ENCODE results near the gene PTPN12.

Gene PTPN12

DNA sequence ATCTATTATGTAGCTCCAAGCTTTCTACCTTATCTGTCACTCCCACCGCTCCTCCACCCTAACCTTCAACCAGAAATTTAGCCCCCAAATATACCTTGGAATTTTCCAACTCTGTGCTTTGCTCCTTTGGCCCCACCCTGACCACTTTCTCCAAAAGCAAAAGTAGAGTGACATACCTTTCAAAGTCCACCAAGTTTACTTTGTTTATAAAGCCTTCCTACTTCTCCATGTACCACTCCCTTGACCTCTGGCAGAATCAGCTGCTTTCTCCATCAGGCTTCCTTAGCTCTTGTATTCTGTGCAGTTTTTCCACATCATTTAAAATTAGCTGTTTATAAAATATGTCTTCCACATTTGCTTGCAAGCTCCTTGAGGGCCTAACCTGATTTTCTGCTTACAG is 118.3 kb downstream of the PTPN12 start:
- Mint-ChIP-seq H3K36me3 (ENCODE audit: low read depth) (no peaks in the 10 kb centered on the region), H3K27ac (no peak overlapping the region), H3K27me3 (no peaks in the 10 kb centered on the region), H3K4me1 (ENCODE audit: low read depth) (no peaks in the 10 kb centered on the region), H3K9me3 (no peaks in the 10 kb centered on the region), H3K4me3 (no peak overlapping the region)

DNA sequence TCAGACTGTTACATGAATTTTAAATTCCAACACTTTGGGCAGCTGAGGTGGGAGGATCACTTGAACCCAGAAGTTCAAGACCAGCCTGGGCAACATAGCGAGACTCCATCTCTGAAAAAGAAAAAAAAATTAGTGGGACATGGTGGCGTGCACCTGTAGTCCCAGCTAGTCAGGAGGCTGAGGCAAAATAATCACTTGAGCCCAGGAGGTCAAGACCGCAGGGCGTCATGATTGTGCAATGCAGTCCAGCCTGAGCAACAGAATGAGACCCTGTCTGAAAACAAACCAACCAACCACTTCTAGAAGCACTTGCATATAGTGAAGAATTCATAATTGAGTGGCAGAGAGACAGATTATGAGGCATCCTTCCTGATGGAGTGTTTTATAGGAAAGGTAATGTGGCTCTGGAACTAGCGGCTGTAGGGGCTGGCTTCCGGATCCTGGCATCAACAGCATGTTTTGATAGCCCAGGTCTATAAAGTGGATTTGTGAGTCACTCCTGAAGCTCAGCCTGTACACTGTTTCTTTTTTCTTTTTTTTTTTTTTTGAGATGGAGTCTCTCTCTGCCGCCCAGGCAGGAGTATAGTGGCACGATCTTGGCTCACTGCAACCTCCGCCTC is 118.9 kb downstream of the PTPN12 start:
- Mint-ChIP-seq H3K9me3 (no peaks in the 10 kb centered on the region), H3K27me3 (no peaks in the 10 kb centered on the region), H3K4me3 (no peak overlapping the region), H3K36me3 (ENCODE audit: low read depth) (no peaks in the 10 kb centered on the region), H3K27ac (no peak overlapping the region), H3K4me1 (ENCODE audit: low read depth) (no peaks in the 10 kb centered on the region)

DNA sequence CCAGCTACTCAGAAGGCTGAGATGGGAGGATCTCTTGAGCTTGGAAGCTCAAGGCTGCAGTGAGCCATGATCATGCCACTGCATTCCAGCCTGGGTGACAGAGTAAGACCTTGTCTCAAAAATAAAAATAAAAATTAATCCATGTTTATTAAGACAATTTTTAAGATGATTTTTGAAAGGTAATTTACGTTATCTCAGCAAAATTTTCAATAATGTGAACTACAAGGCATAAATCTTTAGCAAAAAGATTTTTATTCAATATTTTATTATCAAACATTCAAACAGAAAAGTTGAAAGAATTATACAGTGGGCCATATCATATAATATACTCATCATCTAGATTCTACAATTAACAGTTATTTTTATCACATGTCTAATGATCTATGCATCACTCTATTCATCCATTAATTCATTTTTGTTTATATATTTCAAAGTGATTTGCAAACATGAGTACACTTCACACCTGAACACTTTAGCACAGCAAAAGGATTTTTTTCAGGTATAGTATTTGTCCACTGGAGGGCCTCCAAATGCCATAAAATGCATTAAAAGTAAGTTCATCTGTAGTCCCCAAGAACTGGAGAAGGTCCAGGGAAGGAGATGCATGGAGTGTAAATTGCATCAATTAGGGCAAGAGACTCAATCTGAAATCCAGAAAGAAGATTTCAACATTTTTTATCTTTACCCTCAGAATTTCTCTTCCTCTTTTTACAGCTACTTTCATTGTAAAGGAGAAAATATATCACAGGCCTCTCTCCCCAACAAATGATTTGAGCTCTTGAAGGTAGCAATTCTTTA is 120.5 kb downstream of the PTPN12 start:
- no peaks in the 10 kb centered on the region for H3K9me3 Mint-ChIP-seq
- no peak overlapping the region for H3K27ac Mint-ChIP-seq
- H3K36me3 Mint-ChIP-seq (ENCODE audit: low read depth) = no peaks in the 10 kb centered on the region
- H3K27me3 Mint-ChIP-seq = no peaks in the 10 kb centered on the region
- H3K4me3 Mint-ChIP-seq = no peak overlapping the region
- no peaks in the 10 kb centered on the region for H3K4me1 Mint-ChIP-seq (ENCODE audit: low read depth)

DNA sequence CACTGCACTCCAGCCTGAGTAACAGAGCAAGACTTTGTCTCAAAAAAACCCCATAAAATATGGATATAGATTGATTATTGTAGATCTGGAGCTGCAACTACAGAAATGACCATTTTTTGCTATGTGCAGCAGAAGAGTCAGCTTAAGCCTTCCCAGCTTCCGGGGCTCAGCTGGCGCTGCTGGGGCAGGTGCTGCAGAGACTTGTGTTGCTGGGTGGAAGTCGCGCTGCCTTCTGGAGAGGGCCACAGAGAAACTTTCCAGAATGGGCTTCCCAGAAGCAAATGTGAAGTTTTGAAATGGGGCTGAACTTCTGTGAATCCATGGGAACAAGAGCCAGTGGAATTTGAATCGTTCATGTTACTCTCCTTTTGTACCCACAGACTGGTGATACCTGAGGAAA is 121.8 kb downstream of the PTPN12 start:
- Mint-ChIP-seq H3K4me3 (no peak overlapping the region), H3K9me3 (no peaks in the 10 kb centered on the region), H3K4me1 (ENCODE audit: low read depth) (no peaks in the 10 kb centered on the region), H3K27ac (no peak overlapping the region), H3K36me3 (ENCODE audit: low read depth) (no peaks in the 10 kb centered on the region), H3K27me3 (no peaks in the 10 kb centered on the region)

DNA sequence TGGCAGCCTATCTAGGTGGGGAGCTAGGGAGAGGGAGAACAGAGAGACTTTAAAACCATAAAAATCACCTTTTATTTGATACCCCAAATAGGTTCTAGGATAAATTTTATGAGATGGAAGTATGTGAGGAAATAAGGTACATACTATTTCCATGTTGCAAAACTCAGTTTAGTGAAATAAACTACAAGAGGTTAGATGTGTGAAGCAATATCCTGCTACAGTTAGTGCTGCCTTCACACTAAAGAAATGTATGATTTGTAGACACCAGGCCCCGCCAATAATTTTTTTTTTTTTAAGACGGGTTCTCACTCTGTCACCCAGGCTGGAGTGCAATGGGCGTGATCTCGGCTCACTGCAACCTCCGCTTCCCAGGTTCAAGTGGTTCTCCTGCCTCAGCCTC is 124.7 kb downstream of the PTPN12 start:
- no peaks in the 10 kb centered on the region for H3K36me3 Mint-ChIP-seq (ENCODE audit: low read depth)
- no peak overlapping the region for H3K27ac Mint-ChIP-seq
- no peaks in the 10 kb centered on the region for H3K9me3 Mint-ChIP-seq
- H3K4me1 Mint-ChIP-seq (ENCODE audit: low read depth) = no peaks in the 10 kb centered on the region
- no peak overlapping the region for H3K4me3 Mint-ChIP-seq
- H3K27me3 Mint-ChIP-seq = no peaks in the 10 kb centered on the region

DNA sequence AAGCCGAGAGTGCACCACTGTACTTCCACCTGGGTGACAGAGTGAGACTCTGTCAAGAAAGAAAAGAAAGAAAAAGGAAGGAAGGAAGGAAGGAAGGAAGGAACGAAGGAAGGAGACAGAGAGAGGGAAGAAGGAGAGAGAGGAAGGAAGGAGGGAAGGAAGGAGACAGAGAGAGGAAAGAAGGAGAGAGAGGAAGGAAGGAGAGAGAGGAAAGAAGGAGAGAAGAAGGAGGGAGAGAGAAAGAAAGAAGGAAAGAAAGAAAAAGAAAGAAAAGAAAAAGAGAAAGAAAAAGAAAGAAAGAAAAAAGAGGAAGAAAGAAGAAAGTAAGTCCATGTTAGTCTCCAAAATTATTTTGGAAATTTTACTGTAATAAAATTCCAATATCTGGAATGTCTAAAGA is 125.8 kb downstream of the PTPN12 start:
- Mint-ChIP-seq H3K36me3 (ENCODE audit: low read depth) (no peaks in the 10 kb centered on the region), H3K4me1 (ENCODE audit: low read depth) (no peaks in the 10 kb centered on the region), H3K9me3 (no peaks in the 10 kb centered on the region), H3K27me3 (no peaks in the 10 kb centered on the region), H3K27ac (no peak overlapping the region), H3K4me3 (no peak overlapping the region)

DNA sequence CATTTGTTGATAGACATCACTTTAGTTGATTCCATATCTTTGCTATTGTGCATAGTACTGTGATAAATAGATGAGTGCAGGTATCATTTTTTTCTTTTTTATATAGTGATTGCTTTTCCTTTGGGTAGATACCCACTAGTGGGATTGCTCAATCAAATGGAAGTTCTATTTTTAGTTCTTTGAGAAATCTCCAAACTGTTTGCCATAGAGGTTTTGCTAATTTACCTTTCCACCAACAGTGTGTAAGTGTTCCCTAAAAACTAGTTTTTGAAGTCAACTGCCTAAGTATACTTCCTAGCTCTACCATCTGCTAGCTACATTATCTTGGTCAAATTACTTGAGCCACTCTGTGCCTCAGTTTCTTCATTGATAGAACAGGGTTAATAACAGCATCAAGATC is 127.6 kb downstream of the PTPN12 start:
- no peaks in the 10 kb centered on the region for H3K27me3 Mint-ChIP-seq
- H3K36me3 Mint-ChIP-seq (ENCODE audit: low read depth) = no peaks in the 10 kb centered on the region
- H3K27ac Mint-ChIP-seq = no peak overlapping the region
- no peaks in the 10 kb centered on the region for H3K9me3 Mint-ChIP-seq
- no peaks in the 10 kb centered on the region for H3K4me1 Mint-ChIP-seq (ENCODE audit: low read depth)
- H3K4me3 Mint-ChIP-seq = no peak overlapping the region

DNA sequence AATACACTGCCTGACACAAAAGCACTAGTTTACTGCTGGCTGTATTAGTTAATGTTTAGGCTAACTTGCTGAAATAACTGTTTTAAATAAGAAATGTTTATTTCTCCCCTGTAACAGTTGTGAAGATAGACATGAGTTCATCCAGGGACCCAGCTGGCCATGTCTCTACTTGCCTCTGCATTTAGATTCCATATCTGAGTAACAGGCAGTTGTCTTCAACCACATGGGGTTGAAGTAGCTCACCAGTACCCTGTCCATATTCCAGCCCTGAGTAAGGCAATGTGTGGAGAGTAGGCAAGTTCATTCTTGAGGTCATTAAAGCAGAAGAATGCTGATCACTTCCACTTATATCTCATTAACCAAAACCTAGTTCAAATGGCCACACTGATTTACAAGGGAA is 128.1 kb downstream of the PTPN12 start:
- no peaks in the 10 kb centered on the region for H3K27me3 Mint-ChIP-seq
- H3K4me3 Mint-ChIP-seq = no peak overlapping the region
- H3K36me3 Mint-ChIP-seq (ENCODE audit: low read depth) = no peaks in the 10 kb centered on the region
- H3K27ac Mint-ChIP-seq = no peak overlapping the region
- H3K4me1 Mint-ChIP-seq (ENCODE audit: low read depth) = no peaks in the 10 kb centered on the region
- no peaks in the 10 kb centered on the region for H3K9me3 Mint-ChIP-seq

DNA sequence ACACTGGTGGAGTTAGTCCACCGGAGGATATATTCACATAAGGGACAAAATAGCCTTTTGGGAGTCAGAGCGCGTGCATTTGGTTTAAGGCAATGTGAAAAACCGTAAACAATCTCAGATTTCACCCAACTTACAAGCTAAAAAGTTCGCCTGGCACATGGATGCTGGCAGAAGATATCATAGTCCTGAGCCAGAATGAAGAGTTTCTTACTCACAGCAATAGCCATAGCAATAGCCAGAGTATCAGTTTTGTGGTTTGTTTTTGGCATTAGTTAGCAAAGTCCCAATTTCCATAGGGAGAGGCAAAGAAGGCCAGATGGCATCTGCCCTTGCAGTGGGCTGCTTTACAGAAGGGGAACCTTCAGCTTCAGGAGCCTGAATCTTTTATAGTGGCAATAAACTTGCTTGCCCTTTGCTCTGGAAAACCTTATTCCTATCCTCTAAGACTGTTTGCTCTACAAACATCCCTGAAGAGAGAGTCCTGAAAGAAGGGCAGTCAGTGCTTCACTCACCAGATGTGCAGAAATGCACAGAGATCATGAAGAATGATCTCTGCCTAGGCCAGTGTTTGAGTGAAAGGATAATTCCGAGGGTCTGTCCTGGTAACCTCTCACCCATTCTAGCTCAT is 130.5 kb downstream of the PTPN12 start:
- no peaks in the 10 kb centered on the region for H3K9me3 Mint-ChIP-seq
- no peaks in the 10 kb centered on the region for H3K36me3 Mint-ChIP-seq (ENCODE audit: low read depth)
- H3K4me1 Mint-ChIP-seq (ENCODE audit: low read depth) = no peaks in the 10 kb centered on the region
- H3K27ac Mint-ChIP-seq = no peak overlapping the region
- no peaks in the 10 kb centered on the region for H3K27me3 Mint-ChIP-seq
- no peak overlapping the region for H3K4me3 Mint-ChIP-seq

DNA sequence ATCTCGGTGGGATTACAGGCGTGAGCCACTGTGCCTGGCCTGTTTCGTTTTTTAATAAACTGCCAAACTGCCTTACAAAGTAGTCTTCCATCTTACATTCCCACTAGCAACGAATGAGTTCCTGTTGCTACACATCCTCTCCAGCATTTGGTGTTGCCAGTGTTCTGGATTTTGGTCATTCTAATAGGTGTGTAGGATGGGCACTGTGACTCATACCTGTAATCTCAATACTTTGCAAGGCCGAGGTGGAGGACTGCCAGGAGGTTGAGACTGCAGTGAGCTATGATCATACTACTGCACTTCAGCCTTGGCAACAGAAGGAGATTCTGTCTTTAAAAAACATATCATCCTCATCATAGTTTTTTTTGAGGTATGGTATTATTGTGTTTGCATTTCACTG is 137.8 kb downstream of the PTPN12 start:
- H3K4me3 Mint-ChIP-seq = no peak overlapping the region
- H3K36me3 Mint-ChIP-seq (ENCODE audit: low read depth) = no peaks in the 10 kb centered on the region
- no peaks in the 10 kb centered on the region for H3K9me3 Mint-ChIP-seq
- H3K27me3 Mint-ChIP-seq = no peaks in the 10 kb centered on the region
- H3K27ac Mint-ChIP-seq = no peak overlapping the region
- H3K4me1 Mint-ChIP-seq (ENCODE audit: low read depth) = peaks cover 3% of the 10 kb centered on the region

DNA sequence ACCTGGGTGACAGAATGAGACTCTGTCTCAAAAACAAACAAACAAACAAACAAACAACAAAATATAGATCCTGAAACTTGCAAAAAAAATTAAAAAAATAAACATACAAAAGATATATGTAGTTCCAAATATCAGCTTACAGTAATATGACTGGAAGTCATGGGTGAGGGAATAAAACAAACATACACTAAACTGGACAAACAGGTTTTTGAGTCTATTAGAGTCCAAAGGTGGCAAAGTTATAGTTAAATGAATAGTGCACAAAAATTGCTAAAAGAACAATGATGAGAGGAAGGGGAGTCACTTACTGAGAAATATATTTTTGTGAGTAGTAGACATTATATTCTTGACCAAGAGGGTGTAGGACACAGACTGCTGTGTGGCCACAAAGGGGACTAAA is 142.5 kb downstream of the PTPN12 start:
- H3K27me3 Mint-ChIP-seq = no peaks in the 10 kb centered on the region
- H3K4me1 Mint-ChIP-seq (ENCODE audit: low read depth) = peaks cover 3% of the 10 kb centered on the region
- no peak overlapping the region for H3K4me3 Mint-ChIP-seq
- H3K27ac Mint-ChIP-seq = no peak overlapping the region
- no peaks in the 10 kb centered on the region for H3K9me3 Mint-ChIP-seq
- H3K36me3 Mint-ChIP-seq (ENCODE audit: low read depth) = peaks cover 19% of the 10 kb centered on the region

DNA sequence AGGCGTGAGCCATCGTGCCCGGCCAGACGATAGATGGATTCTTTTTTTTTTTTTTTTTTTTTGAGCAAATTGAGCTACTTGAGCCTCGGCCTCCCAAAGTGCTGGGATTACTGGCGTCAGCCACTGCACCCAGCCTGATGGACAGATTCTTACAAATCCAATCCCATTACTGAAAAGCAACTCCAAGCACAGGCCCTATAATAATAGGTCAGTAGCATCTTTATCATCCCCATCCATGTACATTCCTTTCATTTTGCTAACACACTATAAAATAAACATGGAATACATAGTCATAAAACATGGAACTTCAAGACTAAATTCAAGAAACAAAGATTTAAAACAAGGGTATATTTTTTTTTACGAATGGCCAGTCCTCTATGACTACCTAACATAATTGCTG is 143.2 kb downstream of the PTPN12 start:
- no peaks in the 10 kb centered on the region for H3K9me3 Mint-ChIP-seq

DNA sequence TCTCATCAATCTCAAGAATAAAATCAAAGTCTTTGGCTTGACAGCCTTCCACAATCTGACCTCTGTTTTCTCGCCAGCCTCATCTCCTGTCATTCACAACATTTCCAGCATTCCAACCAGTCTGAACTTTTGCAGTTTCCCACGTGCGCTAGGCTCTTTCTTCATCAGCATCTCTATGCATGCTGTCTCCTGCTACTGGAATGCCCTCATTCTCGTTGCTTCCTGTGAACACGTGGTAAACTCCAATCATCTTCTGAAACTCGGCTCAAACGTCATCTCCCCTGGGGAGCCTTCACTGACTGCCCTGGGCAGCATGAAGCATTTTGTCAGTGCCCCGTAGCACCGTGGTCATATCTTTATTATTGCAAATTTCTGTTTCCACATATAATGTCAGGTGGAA is 146.9 kb downstream of the PTPN12 start:
- Mint-ChIP-seq H3K36me3 (ENCODE audit: low read depth) (peaks cover 36% of the 10 kb centered on the region), H3K27me3 (no peaks in the 10 kb centered on the region), H3K27ac (no peak overlapping the region), H3K9me3 (no peaks in the 10 kb centered on the region), H3K4me3 (no peak overlapping the region), H3K4me1 (ENCODE audit: low read depth) (peaks cover 21% of the 10 kb centered on the region)

More for the DNA sequence above, 143.2 kb downstream of the PTPN12 start:
- Mint-ChIP-seq H3K36me3 (ENCODE audit: low read depth) (peaks cover 22% of the 10 kb centered on the region), H3K27me3 (no peaks in the 10 kb centered on the region), H3K27ac (no peak overlapping the region), H3K4me1 (ENCODE audit: low read depth) (no peaks in the 10 kb centered on the region), H3K4me3 (no peak overlapping the region)

DNA sequence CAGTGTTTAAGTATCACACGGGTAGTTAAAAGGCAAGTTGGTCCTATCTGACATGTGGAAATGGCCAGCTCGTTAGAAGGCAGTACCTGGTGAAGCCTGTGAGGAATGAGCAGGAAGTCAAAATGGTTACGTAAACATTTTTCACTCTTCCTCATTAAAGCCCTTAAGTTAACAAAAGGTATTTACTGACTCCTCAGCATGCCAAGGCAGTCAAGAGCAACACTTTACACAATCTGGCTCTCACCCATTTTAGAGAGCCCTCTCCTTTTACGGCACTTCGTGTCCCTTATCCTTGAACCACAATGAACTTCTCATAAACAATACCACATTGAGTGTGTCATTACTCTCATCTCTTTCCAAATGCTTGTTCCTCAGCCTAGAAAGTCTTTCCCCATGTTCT is 148.1 kb downstream of the PTPN12 start:
- Mint-ChIP-seq H3K36me3 (ENCODE audit: low read depth) (peaks cover 38% of the 10 kb centered on the region), H3K27me3 (no peaks in the 10 kb centered on the region), H3K27ac (no peak overlapping the region), H3K4me3 (no peak overlapping the region), H3K4me1 (ENCODE audit: low read depth) (peaks cover 21% of the 10 kb centered on the region), H3K9me3 (no peaks in the 10 kb centered on the region)

DNA sequence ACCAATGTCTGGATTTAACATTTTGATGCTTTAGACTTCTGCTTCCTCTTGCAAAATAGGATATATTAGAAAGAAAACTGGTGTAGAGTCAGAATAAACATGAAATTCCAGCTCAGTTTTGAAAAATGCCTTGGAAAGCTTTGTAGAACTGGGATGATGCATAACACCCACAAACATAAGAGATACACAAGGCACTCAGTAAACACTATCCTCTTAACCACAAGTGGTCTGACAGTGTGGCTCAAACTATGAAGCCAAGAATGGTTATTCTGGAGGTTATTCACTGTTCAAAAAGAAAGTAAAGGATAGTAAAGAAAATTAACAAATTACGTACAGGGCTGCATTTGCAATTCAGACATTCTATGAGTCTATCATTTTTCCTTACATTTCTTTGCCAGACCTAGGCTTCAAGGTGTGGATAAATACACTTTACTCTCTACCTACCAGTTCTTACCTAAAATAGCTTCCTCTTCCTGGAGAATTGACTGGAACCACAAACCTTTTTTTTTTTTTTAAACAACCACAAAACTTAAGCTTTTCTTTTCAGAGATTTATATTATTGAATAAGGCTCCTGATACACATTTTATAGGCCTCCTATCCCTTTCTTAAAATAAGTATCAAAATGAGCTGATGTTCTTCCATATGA is 150.1 kb downstream of the PTPN12 start:
- Mint-ChIP-seq H3K27ac (no peak overlapping the region), H3K36me3 (ENCODE audit: low read depth) (peaks cover 40% of the 10 kb centered on the region), H3K4me1 (ENCODE audit: low read depth) (peaks cover 21% of the 10 kb centered on the region), H3K4me3 (no peak overlapping the region), H3K27me3 (no peaks in the 10 kb centered on the region), H3K9me3 (no peaks in the 10 kb centered on the region)

All from stimulated activated naive CD8-positive, alpha-beta T cell treated with anti-CD3 and anti-CD28 coated beads, Interleukin-15, Interleukin-2, amounts not matched to agents 100 ng/mL and 50 ng/mL, for 24 hours (primary cell).